Panc1 (cell line): Measurements from ENCODE around the gene KRT27. TPM values are rescaled to one million over a fixed set of nuclear protein-coding genes. Genes with fewer than 3 reads are reported as not detected.
"Not testable (repeated sequence)": the region's sequence is repeated elsewhere in the genome, so short reads cannot be mapped to it uniquely, and the experiment has no call there.

ENCODE experiments used
- ATAC-seq: fragments of 200-7000 bp; cut with Tn5 transposase; 2 replicates; pipeline ENCODE4 v1.9.1; 2020; ENCODE audit warnings: mild to moderate bottlenecking, moderate library complexity
- BruUV-seq: library from RNA; stranded (reverse); fragments of 400-500 nt; replicated peaks from 2 replicates; lab custom pipeline; 2021; lab: Mats Ljungman, UMichigan
- CTCF ChIA-PET: fragments of 300-600 bp; sonication (Branson Sonifier 250); formaldehyde crosslinking; loops from one replicate; lab custom pipeline; 2022; ENCODE audit warnings: antibody characterized with exemption; lab: Charles Lee
- POLR2A ChIA-PET: fragments of 300-600 bp; sonication (Branson Sonifier 250); formaldehyde crosslinking; loops from one replicate; lab custom pipeline; 2022; ENCODE audit warnings: antibody characterized with exemption; lab: Charles Lee
- DNase-seq: peaks from one replicate; pipeline ENCODE4 v3.0.0-alpha.2; 2010; ENCODE audit warnings: low read depth, low spot score
- H3K27ac ChIP-seq: 2 replicates; pipeline ENCODE4 v1.5.1; 2011; ENCODE audit warnings: mild to moderate bottlenecking, low read length, inconsistent platforms
- H3K27me3 ChIP-seq: fragments of 200-500 bp; sonication (Bioruptor generic); 2 replicates; pipeline ENCODE4 v1.6.0; 2014; ENCODE audit warnings: low read length, inconsistent platforms; ENCODE audit not compliant: control insufficient read depth, insufficient read depth
- H3K36me3 ChIP-seq: fragments of 200-500 bp; sonication (Bioruptor generic); 2 replicates; pipeline ENCODE4 v1.5.1; 2014; ENCODE audit warnings: inconsistent platforms, mild to moderate bottlenecking, low read length, moderate library complexity; ENCODE audit not compliant: control insufficient read depth, insufficient read depth
- H3K4me1 ChIP-seq: 2 replicates; pipeline ENCODE4 v1.5.1; 2011; ENCODE audit warnings: inconsistent platforms, mild to moderate bottlenecking, low read length, moderate library complexity; ENCODE audit not compliant: control insufficient read depth, insufficient read depth
- H3K4me3 ChIP-seq, 2 experiments: 2 replicates each; pipeline ENCODE4 v1.5.1; 2011 to 2012; ENCODE audit warnings: low read depth in 2 of 2, low read length in 2 of 2, mild to moderate bottlenecking in 2 of 2, inconsistent platforms in 1 of 2, moderate library complexity in 1 of 2
- H3K9me3 ChIP-seq: fragments of 200-500 bp; sonication (Bioruptor generic); 2 replicates; pipeline ENCODE4 v1.5.1; 2014; ENCODE audit warnings: low read depth, mild to moderate bottlenecking, inconsistent platforms, low read length, moderate library complexity; ENCODE audit not compliant: control insufficient read depth, insufficient read depth
- CTCF ChIP-seq: fragments of 450-650 bp; IDR thresholded peaks from 2 replicates; pipeline ENCODE4 v1.5.1; 2017; ENCODE audit warnings: mild to moderate bottlenecking
- POLR2AphosphoS5 ChIP-seq: IDR thresholded peaks from 2 replicates; pipeline ENCODE4 v1.6.1; 2012; ENCODE audit warnings: mild to moderate bottlenecking, low read depth, low read length, moderate library complexity
- SIN3A ChIP-seq: IDR thresholded peaks from 2 replicates; pipeline ENCODE4 v1.6.1; 2012; ENCODE audit warnings: low read depth, mild to moderate bottlenecking, low read length, moderate library complexity, borderline replicate concordance; ENCODE audit not compliant: insufficient read depth
- TCF7L2 ChIP-seq: IDR thresholded peaks from 2 replicates; pipeline ENCODE4 v1.6.1; 2011; ENCODE audit warnings: mild to moderate bottlenecking, low read depth, low read length, inconsistent platforms
- in situ Hi-C: cut with HindIII; loops from 2 replicates; pipeline ENCODE4 v1.10.0; 2016; ENCODE audit warnings: low sequenced_read_pairs, low pct_unique_long_range_greater_than_20kb
- intact Hi-C: fragments of 100-400 bp; cut with micrococcal nuclease; formaldehyde crosslinking; loops from one replicate; pipeline ENCODE4 v1.10.0; 2022; ENCODE audit not compliant: unreplicated experiment
- total RNA-seq: library from RNA; stranded (reverse); gene quantifications from one replicate; pipeline ENCODE4 v1.2.1, GENCODE V29; 2021; ENCODE audit not compliant: unreplicated experiment
- TF ChIP-seq, protein P1 (sequence below), 2 experiments: IDR thresholded peaks; 2 replicates each; pipeline ENCODE4 v1.6.1; 2011 to 2012; ENCODE audit warnings: low read depth in 2 of 2, control low read depth in 1 of 2, low read length in 1 of 2, mild to moderate bottlenecking in 1 of 2, moderate library complexity in 1 of 2; ENCODE audit not compliant: insufficient read depth in 1 of 2

KRT27 gene
- total RNA-seq, 1 experiment from 2014 or later, result not detected

- in situ Hi-C loops (no loop called here), intact Hi-C loops (no loop called here)
- H3K9me3 ChIP-seq, result no peaks in the 10 kb centered on the region
- ChIA-PET POLR2A (no interaction called here), CTCF (interaction anchor here (1.0 kb wide), 1 partner anchor 768 kb away, joined by 5 read pairs; the partner anchor contains the start of gene KRT15)
- BruUV-seq, result no TSS peak
- H3K36me3 ChIP-seq, result no peaks in the 10 kb centered on the region
- DNase-seq, result no peak
- H3K27me3 ChIP-seq, result peaks cover 14% of the 10 kb centered on the region
- H3K27ac ChIP-seq, result no peak overlapping the region
- ATAC-seq, result no peak
- H3K4me1 ChIP-seq, result no peaks in the 10 kb centered on the region
- TF ChIP-seq, protein P1, sequence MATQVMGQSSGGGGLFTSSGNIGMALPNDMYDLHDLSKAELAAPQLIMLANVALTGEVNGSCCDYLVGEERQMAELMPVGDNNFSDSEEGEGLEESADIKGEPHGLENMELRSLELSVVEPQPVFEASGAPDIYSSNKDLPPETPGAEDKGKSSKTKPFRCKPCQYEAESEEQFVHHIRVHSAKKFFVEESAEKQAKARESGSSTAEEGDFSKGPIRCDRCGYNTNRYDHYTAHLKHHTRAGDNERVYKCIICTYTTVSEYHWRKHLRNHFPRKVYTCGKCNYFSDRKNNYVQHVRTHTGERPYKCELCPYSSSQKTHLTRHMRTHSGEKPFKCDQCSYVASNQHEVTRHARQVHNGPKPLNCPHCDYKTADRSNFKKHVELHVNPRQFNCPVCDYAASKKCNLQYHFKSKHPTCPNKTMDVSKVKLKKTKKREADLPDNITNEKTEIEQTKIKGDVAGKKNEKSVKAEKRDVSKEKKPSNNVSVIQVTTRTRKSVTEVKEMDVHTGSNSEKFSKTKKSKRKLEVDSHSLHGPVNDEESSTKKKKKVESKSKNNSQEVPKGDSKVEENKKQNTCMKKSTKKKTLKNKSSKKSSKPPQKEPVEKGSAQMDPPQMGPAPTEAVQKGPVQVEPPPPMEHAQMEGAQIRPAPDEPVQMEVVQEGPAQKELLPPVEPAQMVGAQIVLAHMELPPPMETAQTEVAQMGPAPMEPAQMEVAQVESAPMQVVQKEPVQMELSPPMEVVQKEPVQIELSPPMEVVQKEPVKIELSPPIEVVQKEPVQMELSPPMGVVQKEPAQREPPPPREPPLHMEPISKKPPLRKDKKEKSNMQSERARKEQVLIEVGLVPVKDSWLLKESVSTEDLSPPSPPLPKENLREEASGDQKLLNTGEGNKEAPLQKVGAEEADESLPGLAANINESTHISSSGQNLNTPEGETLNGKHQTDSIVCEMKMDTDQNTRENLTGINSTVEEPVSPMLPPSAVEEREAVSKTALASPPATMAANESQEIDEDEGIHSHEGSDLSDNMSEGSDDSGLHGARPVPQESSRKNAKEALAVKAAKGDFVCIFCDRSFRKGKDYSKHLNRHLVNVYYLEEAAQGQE (IDR thresholded peaks at IDR 0.05; ENCODE audit: insufficient read depth in 1 of 2, low read depth in 2 of 2, low read length in 1 of 2), result no peak
- TF ChIP-seq POLR2AphosphoS5 (no peak), SIN3A (no peak), TCF7L2 (no peak), CTCF (no peak)
- no peak overlapping the region for H3K4me3 ChIP-seq
Observed at GRCh38 chr17:40751065-40751464, 31.3 kb downstream of the KRT27 start.

DNA sequence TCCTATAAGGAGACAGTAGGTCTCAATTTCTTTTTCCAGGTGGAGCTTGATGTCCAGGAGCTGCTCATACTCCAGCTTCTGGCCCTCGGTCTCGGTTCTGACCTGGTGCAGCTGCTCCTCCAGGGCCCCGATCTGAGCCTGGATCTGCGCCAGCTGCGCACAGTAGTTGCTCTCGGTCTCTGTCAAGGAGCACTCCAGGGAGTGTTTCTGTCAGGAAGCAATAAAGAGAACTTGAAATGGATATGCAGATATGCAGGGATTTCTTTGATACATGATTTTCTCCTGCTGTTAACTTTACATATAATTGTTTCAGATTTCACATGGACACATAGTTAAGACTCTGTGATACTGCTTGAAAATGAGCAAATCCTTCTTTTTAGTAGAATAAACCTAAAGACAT, 32.0 kb downstream of the KRT27 start:
- CTCF ChIA-PET, result interaction anchor here (1.0 kb wide), 1 partner anchor 768 kb away, joined by 5 read pairs; the partner anchor contains the start of gene KRT15
- no peak for DNase-seq
- peaks cover 14% of the 10 kb centered on the region for H3K27me3 ChIP-seq
- POLR2A ChIA-PET, result no interaction called here
- no peaks in the 10 kb centered on the region for H3K4me1 ChIP-seq
- no peak overlapping the region for H3K4me3 ChIP-seq
- intact Hi-C loops, result no loop called here
- no peak overlapping the region for H3K27ac ChIP-seq
- BruUV-seq, result no TSS peak
- H3K9me3 ChIP-seq, result no peaks in the 10 kb centered on the region
- ATAC-seq, result no peak
- in situ Hi-C loops, result no loop called here
- no peaks in the 10 kb centered on the region for H3K36me3 ChIP-seq
- TF ChIP-seq TCF7L2 (no peak), POLR2AphosphoS5 (no peak), CTCF (no peak), SIN3A (no peak)
- TF ChIP-seq, protein P1 (IDR thresholded peaks at IDR 0.05; ENCODE audit: insufficient read depth in 1 of 2, low read depth in 2 of 2, low read length in 1 of 2), result no peak

GRCh38 chr17:40748666-40749065, 33.7 kb downstream of the KRT27 start:
- H3K4me1 ChIP-seq, POLR2A ChIA-PET, in situ Hi-C loops, H3K27ac ChIP-seq, DNase-seq, H3K9me3 ChIP-seq, H3K4me3 ChIP-seq, ATAC-seq, H3K36me3 ChIP-seq, BruUV-seq, CTCF ChIA-PET, intact Hi-C loops: not testable (repeated sequence)
- H3K27me3 ChIP-seq, result peaks cover 14% of the 10 kb centered on the region
